HCT116 (cell line): ENCODE measurements around the gene POLR2C. TPM values are rescaled to one million over a fixed set of nuclear protein-coding genes. Genes with fewer than 3 reads are reported as not detected.

Experiments used
- ATAC-seq: fragments of 200-7000 bp; cut with Tn5 transposase; 2 replicates; pipeline ENCODE4 v1.9.1; 2020; ENCODE audit warnings: mild to moderate bottlenecking, moderate library complexity
- BruUV-seq: library from RNA; stranded (reverse); fragments of 400-500 nt; replicated peaks from 2 replicates; lab custom pipeline; 2021; lab: Mats Ljungman, UMichigan
- CTCF ChIA-PET: fragments of 300-600 bp; sonication (Branson Sonifier 250); formaldehyde crosslinking; loops from one replicate; lab custom pipeline; 2021; ENCODE audit warnings: antibody characterized with exemption; lab: Charles Lee
- POLR2A ChIA-PET: fragments of 300-600, 350-600 bp; sonication (Branson Sonifier 250); formaldehyde crosslinking; loops from one replicate; lab custom pipeline; 2021; ENCODE audit warnings: antibody characterized with exemption; lab: Charles Lee
- RAD21 ChIA-PET, 2 experiments: fragments of 300-600 bp; sonication (Branson Sonifier 250); formaldehyde crosslinking; loops; one replicate each; lab custom pipeline; 2023; ENCODE audit warnings: low total read pairs in 2 of 2; ENCODE audit not compliant: uncharacterized antibody in 2 of 2, unreplicated experiment in 2 of 2, low non-redundant PET in 1 of 2; lab: Charles Lee
- DNase-seq: peaks from one replicate; pipeline ENCODE4 v3.0.0-alpha.2; 2010; ENCODE audit warnings: low read depth, low spot score
- H2AFZ ChIP-seq: fragments of 200-600 bp; shearing (Covaris generic), sonication (generic); 2 replicates; pipeline ENCODE4 v1.6.1; 2017; ENCODE audit warnings: low read depth, mixed run types, mixed read lengths, antibody characterized with exemption, low read length; ENCODE audit not compliant: poor library complexity, severe bottlenecking
- H3K27ac ChIP-seq: 2 replicates; pipeline ENCODE4 v1.5.1; 2012; ENCODE audit warnings: low read depth, low read length
- H3K27me3 ChIP-seq: fragments of 200-600 bp; sonication (generic); 2 replicates; pipeline ENCODE4 v1.6.1; 2016; ENCODE audit warnings: mixed run types, low read length, mixed read lengths; ENCODE audit not compliant: insufficient read depth
- H3K36me3 ChIP-seq, 2 experiments: fragments of 200-500 bp in 1 of 2; fragments of 200-600 bp in 1 of 2; sonication (Bioruptor generic) in 1 of 2; sonication (generic) in 1 of 2; 2 replicates each; pipeline versions ENCODE4 v1.5.1 to v1.6.1; 2014 to 2016; ENCODE audit warnings: low read length in 2 of 2, inconsistent platforms in 1 of 2, mixed read lengths in 1 of 2, mixed run types in 1 of 2; ENCODE audit not compliant: insufficient read depth in 2 of 2, control insufficient read depth in 1 of 2
- H3K4me1 ChIP-seq, 2 experiments: fragments of 200-600 bp in 1 of 2; sonication (generic) in 1 of 2; 2 replicates each; pipeline versions ENCODE4 v1.5.1 to v1.6.1; 2012 to 2017; ENCODE audit warnings: low read length in 2 of 2, inconsistent platforms in 1 of 2, mild to moderate bottlenecking in 1 of 2, mixed read lengths in 1 of 2, mixed run types in 1 of 2, moderate library complexity in 1 of 2; ENCODE audit not compliant: insufficient read depth in 2 of 2, control insufficient read depth in 1 of 2
- H3K4me2 ChIP-seq: fragments of 200-600 bp; sonication (generic); 2 replicates; pipeline ENCODE4 v1.6.1; 2017; ENCODE audit warnings: mixed run types, low read length, mixed read lengths
- H3K4me3 ChIP-seq, 2 experiments: fragments of 200-600 bp in 1 of 2; sonication (generic) in 1 of 2; replicated peaks in 1 of 2; 2 replicates each; pipeline ENCODE4 v1.5.1; 2011 to 2016; ENCODE audit warnings: low read length in 2 of 2, control low read depth in 1 of 2, low read depth in 1 of 2, mild to moderate bottlenecking in 1 of 2, mixed read lengths in 1 of 2, mixed run types in 1 of 2
- H3K79me2 ChIP-seq: fragments of 200-600 bp; sonication (generic); 2 replicates; pipeline ENCODE4 v1.6.1; 2017; ENCODE audit warnings: mild to moderate bottlenecking, mixed run types, low read length, moderate library complexity, mixed read lengths; ENCODE audit not compliant: insufficient read depth
- H3K9ac ChIP-seq: fragments of 200-600 bp; sonication (generic); 2 replicates; pipeline ENCODE4 v1.6.1; 2016; ENCODE audit warnings: low read length, mixed read lengths
- H3K9me2 ChIP-seq: fragments of 200-600 bp; sonication (generic), shearing (Covaris generic); 2 replicates; pipeline ENCODE4 v1.6.1; 2017; ENCODE audit warnings: mixed run types, mild to moderate bottlenecking, moderate library complexity; ENCODE audit not compliant: insufficient read depth
- H3K9me3 ChIP-seq, 2 experiments: fragments of 200-500 bp in 1 of 2; fragments of 200-600 bp in 1 of 2; sonication (Bioruptor generic) in 1 of 2; sonication (generic) in 1 of 2; 2 replicates each; pipeline ENCODE4 v1.6.1; 2014 to 2017; ENCODE audit warnings: low read length in 2 of 2, mixed read lengths in 2 of 2, inconsistent platforms in 1 of 2, low read depth in 1 of 2, mild to moderate bottlenecking in 1 of 2, mixed run types in 1 of 2, moderate library complexity in 1 of 2; ENCODE audit not compliant: control insufficient read depth in 1 of 2, insufficient read depth in 1 of 2
- H4K20me1 ChIP-seq: fragments of 200-600 bp; sonication (generic), shearing (Covaris generic); 2 replicates; pipeline ENCODE4 v1.6.1; 2017; ENCODE audit warnings: mixed run types, mild to moderate bottlenecking, moderate library complexity; ENCODE audit not compliant: insufficient read depth
- ATF3 ChIP-seq: IDR thresholded peaks from 2 replicates; pipeline ENCODE4 v1.6.1; 2012
- CBX3 ChIP-seq: IDR thresholded peaks from 2 replicates; pipeline ENCODE4 v1.6.1; 2012; ENCODE audit warnings: low read depth
- CEBPB ChIP-seq: IDR thresholded peaks from 2 replicates; pipeline ENCODE4 v1.6.1; 2012; ENCODE audit warnings: low read depth
- CTCF ChIP-seq, 3 experiments: fragments of 200-600 bp in 1 of 3; sonication (generic) in 1 of 3; IDR thresholded peaks in 2 of 3; conservative IDR thresholded peaks in 1 of 3; 2 replicates each; pipeline ENCODE4 v1.5.1; 2012 to 2017; ENCODE audit warnings: low read depth in 2 of 3, low read length in 2 of 3, antibody characterized with exemption in 1 of 3, borderline replicate concordance in 1 of 3, control low read depth in 1 of 3, mild to moderate bottlenecking in 1 of 3, mixed read lengths in 1 of 3, mixed run types in 1 of 3, moderate library complexity in 1 of 3; ENCODE audit not compliant: insufficient read depth in 1 of 3
- EGR1 ChIP-seq: IDR thresholded peaks from 2 replicates; pipeline ENCODE4 v1.6.1; 2012; ENCODE audit warnings: low read depth
- ELF1 ChIP-seq: IDR thresholded peaks from 2 replicates; pipeline ENCODE4 v1.6.1; 2012; ENCODE audit warnings: low read depth, borderline replicate concordance
- EZH2 ChIP-seq: fragments of 200-600 bp; sonication (generic); IDR thresholded peaks from 2 replicates; pipeline ENCODE4 v1.6.1; 2017; ENCODE audit warnings: antibody characterized with exemption, mixed run types
- EZH2phosphoT487 ChIP-seq: fragments of 200-600 bp; IDR thresholded peaks from 2 replicates; pipeline ENCODE4 v1.6.1; 2018; ENCODE audit warnings: antibody characterized with exemption, borderline replicate concordance
- FOSL1 ChIP-seq: IDR thresholded peaks from 2 replicates; pipeline ENCODE4 v1.6.1; 2012; ENCODE audit warnings: low read depth
- JUND ChIP-seq: IDR thresholded peaks from 2 replicates; pipeline ENCODE4 v1.6.1; 2012
- MAX ChIP-seq: IDR thresholded peaks from 2 replicates; pipeline ENCODE4 v1.6.1; 2012
- POLR2A ChIP-seq: IDR thresholded peaks from 2 replicates; pipeline ENCODE4 v1.7.0; 2011; ENCODE audit warnings: borderline replicate concordance; ENCODE audit not compliant: insufficient read depth, insufficient read length; ENCODE audit errors: extremely low read depth
- POLR2AphosphoS5 ChIP-seq: IDR thresholded peaks from 2 replicates; pipeline ENCODE4 v1.6.1; 2011; ENCODE audit warnings: mild to moderate bottlenecking, low read depth, low read length, moderate library complexity
- SIN3A ChIP-seq: IDR thresholded peaks from 2 replicates; pipeline ENCODE4 v1.6.1; 2012; ENCODE audit warnings: low read depth
- SP1 ChIP-seq: IDR thresholded peaks from 2 replicates; pipeline ENCODE4 v1.6.1; 2012; ENCODE audit warnings: low read depth
- SRF ChIP-seq: IDR thresholded peaks from 2 replicates; pipeline ENCODE4 v1.6.1; 2012; ENCODE audit warnings: low read depth
- ZBTB33 ChIP-seq: IDR thresholded peaks from 2 replicates; pipeline ENCODE4 v1.6.1; 2011; ENCODE audit warnings: mild to moderate bottlenecking, low read length, moderate library complexity; ENCODE audit not compliant: insufficient replicate concordance; ENCODE audit errors: extremely low read depth
- ZNF274 ChIP-seq: fragments of 200-500 bp; sonication (Bioruptor generic); IDR thresholded peaks from 2 replicates; pipeline ENCODE4 v1.6.1; 2014; ENCODE audit warnings: mild to moderate bottlenecking, low read depth, low read length, inconsistent platforms
- intact Hi-C: fragments of 100-400 bp; cut with micrococcal nuclease; formaldehyde crosslinking; loops from 2 replicates; pipeline ENCODE4 v1.10.0; 2022
- total RNA-seq: library from RNA; stranded (reverse); gene quantifications from one replicate; pipeline ENCODE4 v1.2.1, GENCODE V29; 2021; ENCODE audit not compliant: unreplicated experiment

The POLR2C gene
- total RNA-seq, 1 experiment from 2014 or later, result 74.4 TPM

GRCh38 chr16:57483725-57484514 is 21.4 kb downstream of the POLR2C start:
- Histone ChIP-seq H3K79me2 (no peaks in the 10 kb centered on the region), H3K4me3 (no peak overlapping the region), H3K9me3 (no peaks in the 10 kb centered on the region), H3K36me3 (no peaks in the 10 kb centered on the region), H3K9ac (no peak overlapping the region), H3K9me2 (no peaks in the 10 kb centered on the region), H4K20me1 (no peaks in the 10 kb centered on the region), H3K27ac (no peak overlapping the region), H3K4me1 (peaks cover 8 to 35% of the 10 kb centered on the region in 2 experiments), H3K4me2 (no peak overlapping the region), H2AFZ (no peak overlapping the region), H3K27me3 (no peaks in the 10 kb centered on the region)
- no TSS peak for BruUV-seq
- ATAC-seq (no peak), DNase-seq (no peak)
- intact Hi-C loops, result no loop called here
- ChIA-PET POLR2A (interaction anchor here (1.6 kb wide), 1 partner anchor 14 kb away, joined by 3 read pairs; no protein-coding TSS in a partner anchor), RAD21 (no interaction called here), CTCF (no interaction called here)
- TF ChIP-seq FOSL1 (no peak), CEBPB (no peak), CBX3 (no peak), POLR2A (no peak), SP1 (no peak), ZNF274 (no peak), SIN3A (no peak), CTCF (IDR thresholded peaks at IDR 0.05 in 2 of 3, conservative IDR thresholded peaks at IDR 0.05 in 1 of 3; ENCODE audit: borderline replicate concordance in 1 of 3, insufficient read depth in 1 of 3, low read depth in 2 of 3, low read length in 2 of 3) (no peak), EGR1 (no peak), SRF (no peak), POLR2AphosphoS5 (no peak), ZBTB33 (no peak), ELF1 (no peak), JUND (no peak), MAX (no peak), EZH2 (no peak), EZH2phosphoT487 (no peak), ATF3 (no peak)
